ENCODE results near the gene CENPN.
A peak's percentile ranks its signal among the peaks of the same experiment; 100 is the strongest.

Gene CENPN

GRCh38 chr16:81076566-81077075, 69.6 kb downstream of the CENPN start:
- H3K36me3 Mint-ChIP-seq (ENCODE audit: low read depth), result peaks cover under 1% of the 10 kb centered on the region
- H3K27ac Mint-ChIP-seq, result no peak overlapping the region
- H3K4me1 Mint-ChIP-seq, result no peaks in the 10 kb centered on the region
- no peak overlapping the region for H3K4me3 Mint-ChIP-seq
- no peak for TF ChIP-seq CTCF (IDR thresholded peaks at IDR 0.05; ENCODE audit: unreplicated experiment in 3 of 3)
- no peaks in the 10 kb centered on the region for H3K9me3 Mint-ChIP-seq
- no peaks in the 10 kb centered on the region for H3K27me3 Mint-ChIP-seq (ENCODE audit: low read depth)

GRCh38 chr16:81077076-81077940, 70.3 kb downstream of the CENPN start, which contains the start of gene C16orf46:
Gene C16orf46 (minus strand): TSS chr16:81077238. CDS start chr16:81063955, 13,283 bp downstream.
- Mint-ChIP-seq H3K9me3 (no peaks in the 10 kb centered on the region), H3K4me3 (peak within 1 kb of the TSS in 2 of 3 experiments; percentile 55 to 64), H3K4me1 (no peaks in the 10 kb centered on the region), H3K27ac (peak within 1 kb of the TSS in 1 of 3 experiments; percentile 39), H3K36me3 (ENCODE audit: low read depth) (peaks cover 3% of the 10 kb centered on the region), H3K27me3 (ENCODE audit: low read depth) (no peaks in the 10 kb centered on the region)
- TF ChIP-seq CTCF (IDR thresholded peaks at IDR 0.05; ENCODE audit: unreplicated experiment in 3 of 3), result no peak

GRCh38 chr16:81080233-81080632, 73.2 kb downstream of the CENPN start:
- peak overlapping the region in 2 of 3 experiments; percentile 28 to 30 for H3K27ac Mint-ChIP-seq
- no peak for TF ChIP-seq CTCF (IDR thresholded peaks at IDR 0.05; ENCODE audit: unreplicated experiment in 3 of 3)
- H3K4me3 Mint-ChIP-seq, result peak overlapping the region; percentile 16 to 63 (median 60)
- no peaks in the 10 kb centered on the region for H3K9me3 Mint-ChIP-seq
- H3K36me3 Mint-ChIP-seq (ENCODE audit: low read depth), result peaks cover 3% of the 10 kb centered on the region
- no peaks in the 10 kb centered on the region for H3K4me1 Mint-ChIP-seq
- no peaks in the 10 kb centered on the region for H3K27me3 Mint-ChIP-seq (ENCODE audit: low read depth)

- Mint-ChIP-seq H3K27me3 (ENCODE audit: low read depth) (no peaks in the 10 kb centered on the region), H3K36me3 (ENCODE audit: low read depth) (peaks cover 3% of the 10 kb centered on the region), H3K4me1 (no peaks in the 10 kb centered on the region), H3K27ac (no peak overlapping the region), H3K4me3 (no peak overlapping the region), H3K9me3 (no peaks in the 10 kb centered on the region)
- TF ChIP-seq CTCF (IDR thresholded peaks at IDR 0.05; ENCODE audit: unreplicated experiment in 3 of 3), result no peak
These were observed 74.0 kb downstream of the CENPN start for GRCh38 chr16:81081014-81081413.

Measured in nephron (organoid).